Aorta (tissue), 5 donors: ENCODE results near the gene PALM. TPM values are rescaled to one million over a fixed set of nuclear protein-coding genes. Genes with fewer than 3 reads are reported as not detected.
"Not testable (repeated sequence)": the region's sequence is repeated elsewhere in the genome, so short reads cannot be mapped to it uniquely, and the experiment has no call there.

Experiments
- ATAC-seq: fragments of 200-7000 bp; cut with Tn5 transposase; one replicate; pipeline ENCODE4 v1.9.1; 2022; ENCODE audit warnings: moderate library complexity; ENCODE audit not compliant: low FRiP score
- DNase-seq, 2 donors: peaks; one replicate each; pipeline ENCODE4 v3.0.0-alpha.2; 2020
- H3K27ac ChIP-seq, 2 donors: one replicate each; pipeline ENCODE4 v1.5.1; 2013; ENCODE audit warnings: low read length in 2 of 2, mild to moderate bottlenecking in 2 of 2, moderate library complexity in 2 of 2, control low read depth in 1 of 2, inconsistent platforms in 1 of 2, low read depth in 1 of 2
- H3K27me3 ChIP-seq, 2 donors: one replicate each; pipeline ENCODE4 v1.6.1; 2013; ENCODE audit warnings: control low read depth in 1 of 2, low read length in 1 of 2, mild to moderate bottlenecking in 1 of 2, moderate library complexity in 1 of 2; ENCODE audit not compliant: insufficient read depth in 2 of 2, control insufficient read depth in 1 of 2
- H3K36me3 ChIP-seq, 2 donors: one replicate each; pipeline ENCODE4 v1.6.1; 2013; ENCODE audit warnings: control low read depth in 1 of 2, low read length in 1 of 2, mild to moderate bottlenecking in 1 of 2; ENCODE audit not compliant: insufficient read depth in 2 of 2, control insufficient read depth in 1 of 2
- H3K4me1 ChIP-seq, 2 donors: one replicate each; pipeline ENCODE4 v1.6.1; 2013; ENCODE audit warnings: low read length in 2 of 2, control low read depth in 1 of 2, mild to moderate bottlenecking in 1 of 2, moderate library complexity in 1 of 2; ENCODE audit not compliant: insufficient read depth in 2 of 2, control insufficient read depth in 1 of 2
- H3K4me3 ChIP-seq, 2 donors: one replicate each; pipeline ENCODE4 v1.5.1; 2013; ENCODE audit warnings: low read length in 2 of 2, control low read depth in 1 of 2, mild to moderate bottlenecking in 1 of 2
- H3K9me3 ChIP-seq: one replicate; pipeline ENCODE4 v1.6.1; 2013; ENCODE audit warnings: mild to moderate bottlenecking, low read length; ENCODE audit not compliant: control insufficient read depth
- WGBS, 2 donors: extraction: QIAGEN DNeasy Blood & Tissue Kit; methylation state at CpG; one replicate each; pipeline ENCODE4 v1.1.7; 2013; 5-methylcytosine and 5-hydroxymethylcytosine counted together
- intact Hi-C, 2 donors: fragments of 100-400 bp; cut with DNase I; formaldehyde crosslinking; loops; one replicate each; pipeline versions ENCODE4 v1.14.2 to v1.15.0; 2022
- polyA plus RNA-seq, 2 donors: library from polyadenylated mRNA; stranded (reverse); fragments of 200-250 nt; gene quantifications; one replicate each; pipeline ENCODE4 v1.2.3, GENCODE V29; 2013
- total RNA-seq, 2 donors: library from RNA; stranded (reverse); fragmentation: NEBNext Ultra II Directional; extraction: Animal tissue kit (Norgen Biotek cat#: 25700); gene quantifications; one replicate each; pipeline ENCODE4 v1.2.1, GENCODE V29; 2021
- donor health status: healthy with polysubstance abuse.
- donor health status: Bipolar disorder and iron deficiency.
- donor health status: DM: no; HTN: no; CAD: no.
- donor health status: DM: no; HTN: no; CAD: no.
- donor health status: DM: yes; HTN: yes; CAD: no.

The PALM gene
- total and polyA plus RNA-seq, 4 donors = 0.59 to 75.1 (median 15.0) TPM

- ATAC-seq (no peak), DNase-seq (no peak)
- H3K9me3 ChIP-seq = no peaks in the 10 kb centered on the region
- WGBS, 2 donors = 79 to 81% methylated on average over 24 of the region's 24 CpGs
- no peaks in the 10 kb centered on the region for H3K36me3 ChIP-seq
- H3K27me3 ChIP-seq = no peaks in the 10 kb centered on the region
- no peak overlapping the region for H3K27ac ChIP-seq
- H3K4me3 ChIP-seq = no peak overlapping the region
- intact Hi-C loops = no loop called here
- H3K4me1 ChIP-seq = no peaks in the 10 kb centered on the region
These were observed 23.7 kb downstream of the PALM start for GRCh38 chr19:732148-733069.

DNA sequence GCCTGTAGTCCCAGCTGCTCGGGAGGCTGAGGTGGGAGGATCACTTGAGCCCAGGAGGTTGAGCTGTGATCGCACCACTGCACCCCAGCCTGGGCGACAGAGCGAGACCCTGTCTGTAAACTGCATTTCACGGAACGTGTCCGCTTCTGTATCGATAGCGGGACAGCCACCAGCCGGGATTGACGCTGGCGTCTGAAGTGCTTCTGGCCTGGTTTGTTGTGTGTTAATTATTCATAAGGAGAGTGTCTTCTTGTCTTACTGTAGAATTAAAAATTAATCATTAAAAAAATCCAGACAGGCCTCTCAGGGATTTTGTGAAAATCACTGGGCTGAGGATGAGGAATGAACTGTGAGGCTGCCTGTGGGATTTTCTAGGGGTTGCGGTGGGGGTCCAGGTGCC lies 26.0 kb downstream of the PALM start:
- ATAC-seq (no peak), DNase-seq (no peak)
- no peaks in the 10 kb centered on the region for H3K27me3 ChIP-seq
- WGBS, 2 donors = 91 to 94% methylated on average over 13 of the region's 13 CpGs
- no peaks in the 10 kb centered on the region for H3K9me3 ChIP-seq
- H3K36me3 ChIP-seq = no peaks in the 10 kb centered on the region
- intact Hi-C loops = loop anchor here (1.0 kb wide), 2 partner anchors 69 to 70 kb away; no protein-coding TSS in a partner anchor
- H3K27ac ChIP-seq = no peak overlapping the region
- no peaks in the 10 kb centered on the region for H3K4me1 ChIP-seq
- H3K4me3 ChIP-seq = no peak overlapping the region

DNA sequence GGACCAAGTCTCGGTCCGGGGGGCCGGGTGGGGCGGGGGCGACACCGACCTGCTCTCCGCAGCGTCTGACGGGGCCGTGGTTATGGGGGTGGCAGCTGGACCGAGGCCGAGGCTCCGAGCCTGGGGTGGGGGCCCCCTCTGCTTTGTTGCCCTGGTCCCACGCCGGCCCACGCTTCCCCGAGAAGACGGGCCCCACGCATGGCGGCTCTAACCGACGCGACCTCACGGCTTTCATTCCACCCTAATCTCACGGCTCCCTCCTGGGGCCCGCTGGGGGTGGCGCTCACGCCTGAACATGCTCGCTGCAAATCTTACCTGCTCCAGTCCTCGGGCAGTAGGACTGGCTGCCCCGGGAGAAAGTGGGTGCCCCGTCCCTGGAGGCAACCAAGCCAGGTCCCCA lies 27.4 kb downstream of the PALM start:
- 91 to 93% methylated on average over 30 to 32 of the region's 32 CpGs for WGBS, 2 donors
- no peaks in the 10 kb centered on the region for H3K36me3 ChIP-seq
- no peak for ATAC-seq
- no peaks in the 10 kb centered on the region for H3K9me3 ChIP-seq
- no peaks in the 10 kb centered on the region for H3K4me1 ChIP-seq
- DNase-seq = no peak
- intact Hi-C loops = no loop called here
- no peaks in the 10 kb centered on the region for H3K27me3 ChIP-seq
- no peak overlapping the region for H3K27ac ChIP-seq
- no peak overlapping the region for H3K4me3 ChIP-seq

GRCh38 chr19:737591-738093 lies 28.9 kb downstream of the PALM start:
- H3K36me3 ChIP-seq = no peaks in the 10 kb centered on the region
- H3K27me3 ChIP-seq = no peaks in the 10 kb centered on the region
- H3K4me1 ChIP-seq = no peaks in the 10 kb centered on the region
- DNase-seq (peak in 1 of 2 donors; percentile 85), ATAC-seq (peak; percentile 67)
- H3K4me3 ChIP-seq = no peak overlapping the region
- no peak overlapping the region for H3K27ac ChIP-seq
- intact Hi-C loops = no loop called here
- WGBS, 2 donors = 42 to 49% methylated on average over 21 to 22 of the region's 22 CpGs
- no peaks in the 10 kb centered on the region for H3K9me3 ChIP-seq

- ATAC-seq = no peak
- no peak for DNase-seq
- Histone ChIP-seq H3K9me3 (no peaks in the 10 kb centered on the region), H3K27ac (no peak overlapping the region), H3K4me3 (no peak overlapping the region), H3K4me1 (no peaks in the 10 kb centered on the region), H3K27me3 (no peaks in the 10 kb centered on the region), H3K36me3 (no peaks in the 10 kb centered on the region)
- intact Hi-C loops = no loop called here
- 91% methylated on average over 23 of the region's 23 CpGs for WGBS, 2 donors
These were observed 29.9 kb downstream of the PALM start for GRCh38 chr19:738509-739128.

DNA sequence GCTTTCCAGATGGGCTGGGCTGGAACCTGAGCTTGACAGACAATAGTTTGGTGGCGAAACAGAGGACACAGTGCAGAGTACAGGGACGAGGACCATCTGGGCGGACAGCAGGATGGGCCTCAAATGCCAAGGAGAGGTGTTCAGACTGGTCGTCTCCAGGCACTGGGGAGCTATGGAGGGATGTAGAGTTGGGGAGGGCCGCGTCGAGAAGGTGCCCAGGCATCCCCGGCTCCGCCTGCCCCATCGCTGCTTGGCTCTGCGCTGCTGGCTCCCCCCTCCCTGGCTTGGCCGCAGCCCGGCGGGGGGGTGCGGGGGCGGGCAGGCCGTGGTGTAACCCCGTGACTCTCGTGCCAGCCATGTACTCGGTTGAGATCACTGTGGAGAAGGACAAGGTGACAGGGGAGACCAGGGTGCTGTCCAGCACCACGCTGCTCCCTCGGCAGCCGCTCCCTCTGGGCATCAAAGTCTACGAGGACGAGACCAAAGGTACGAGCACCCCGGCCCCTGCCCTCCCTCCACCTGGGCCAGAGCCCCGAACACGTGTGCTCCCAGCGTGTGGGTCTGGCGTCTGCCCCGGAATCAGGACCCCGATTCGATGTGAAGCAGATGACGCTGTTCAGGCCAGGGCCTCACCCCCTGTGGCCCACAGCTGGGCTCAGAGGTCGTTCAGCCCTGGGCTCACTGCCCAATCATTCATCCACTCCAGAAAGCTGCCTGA lies 31.4 kb downstream of the PALM start:
- H3K27me3 ChIP-seq = no peaks in the 10 kb centered on the region
- H3K36me3 ChIP-seq = no peaks in the 10 kb centered on the region
- no peaks in the 10 kb centered on the region for H3K9me3 ChIP-seq
- intact Hi-C loops = no loop called here
- no peak overlapping the region for H3K27ac ChIP-seq
- WGBS, 2 donors = 87 to 89% methylated on average over 33 to 36 of the region's 36 CpGs
- no peaks in the 10 kb centered on the region for H3K4me1 ChIP-seq
- peak in 1 of 2 donors; percentile 69 for DNase-seq
- no peak overlapping the region for H3K4me3 ChIP-seq
- no peak for ATAC-seq

DNA sequence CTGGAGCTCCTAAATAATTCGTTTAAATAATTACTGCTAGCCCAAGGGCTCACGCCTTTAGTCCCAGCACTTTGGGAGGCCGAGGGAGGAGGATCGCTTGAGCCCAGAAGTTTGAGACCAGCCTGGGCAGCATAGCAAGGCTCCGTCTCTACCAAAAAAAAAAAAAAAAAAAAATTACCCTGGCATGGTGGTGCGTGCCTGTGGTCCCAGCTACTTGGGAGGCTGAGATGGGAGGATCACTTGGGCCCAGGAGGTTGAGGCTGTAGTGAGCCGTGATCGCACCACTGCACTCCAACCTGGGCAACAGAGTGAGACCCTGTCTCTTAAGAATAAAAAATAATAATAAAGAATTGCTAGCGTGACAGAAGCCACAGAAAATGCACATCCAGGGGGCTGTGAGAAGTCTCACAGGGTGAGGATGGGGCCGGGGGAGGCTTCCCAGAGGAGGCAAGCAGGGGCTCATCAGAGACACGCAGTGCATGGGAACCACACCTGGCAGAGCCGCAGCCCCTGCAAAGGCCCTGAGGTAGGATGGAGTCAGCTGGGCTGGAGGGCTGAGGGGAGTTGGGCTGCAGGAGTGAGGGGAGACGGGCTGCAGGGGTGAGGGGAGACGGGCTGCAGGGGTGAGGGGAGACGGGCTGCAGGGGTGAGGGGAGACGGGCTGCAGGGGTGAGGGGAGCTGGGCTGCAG lies 32.2 kb downstream of the PALM start:
- H3K36me3 ChIP-seq, H3K4me3 ChIP-seq, intact Hi-C loops, H3K27me3 ChIP-seq, H3K9me3 ChIP-seq, ATAC-seq, DNase-seq, H3K27ac ChIP-seq, H3K4me1 ChIP-seq: not testable (repeated sequence)
- WGBS, 2 donors = 85 to 87% methylated on average over 14 to 16 of the region's 16 CpGs

DNA sequence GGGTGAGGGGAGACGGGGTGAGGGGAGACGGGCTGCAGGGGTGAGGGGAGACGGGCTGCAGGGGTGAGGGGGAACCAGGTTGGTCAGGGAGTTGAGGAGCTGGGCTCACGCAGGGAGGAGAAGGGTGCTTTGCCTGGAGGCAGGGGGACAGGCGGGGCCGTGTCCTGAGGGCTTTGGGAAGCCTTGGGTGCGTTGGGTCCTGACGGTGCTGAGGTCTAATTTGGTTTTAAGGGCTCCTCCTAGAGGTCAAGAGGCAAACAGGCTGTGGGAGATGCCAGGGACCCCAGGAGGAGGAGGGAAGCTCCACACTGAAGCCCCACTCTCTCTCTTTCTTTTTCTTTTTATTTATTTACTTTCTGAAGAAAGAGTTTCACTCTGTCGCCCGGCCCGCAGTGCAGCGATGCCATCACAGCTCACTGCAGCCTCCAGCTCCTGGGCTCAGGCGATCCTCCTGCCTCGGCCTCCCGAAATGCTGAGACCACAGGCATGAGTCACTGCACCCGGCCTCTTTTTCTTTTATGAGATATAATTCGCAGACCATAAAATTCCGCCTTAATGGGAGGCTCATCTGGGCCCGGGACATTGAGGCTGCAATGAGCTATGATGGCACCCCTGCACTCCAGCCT lies 32.9 kb downstream of the PALM start:
- Histone ChIP-seq H3K27ac (no peak overlapping the region), H3K9me3 (peaks cover 2% of the 10 kb centered on the region), H3K4me1 (no peaks in the 10 kb centered on the region), H3K27me3 (no peaks in the 10 kb centered on the region), H3K36me3 (no peaks in the 10 kb centered on the region), H3K4me3 (no peak overlapping the region)
- DNase-seq = no peak
- WGBS, 2 donors = 85% methylated on average over 16 to 18 of the region's 19 CpGs
- intact Hi-C loops = no loop called here
- no peak for ATAC-seq
